C4-2B (cell line): ENCODE measurements around the gene HES5.

Experiments used
- H3K27ac ChIP-seq: fragments of 450-650 bp; 2 replicates; pipeline ENCODE4 v1.5.1; 2017
- CTCF ChIP-seq: fragments of 450-650 bp; conservative IDR thresholded peaks from 2 replicates; pipeline ENCODE4 v1.5.1; 2017; ENCODE audit warnings: mild to moderate bottlenecking
- ZFX ChIP-seq: fragments of 450-650 bp; IDR thresholded peaks from 2 replicates; pipeline ENCODE4 v1.6.1; 2017

Gene HES5

GRCh38 chr1:2529784-2530512, at the start of gene HES5:
Gene HES5, minus strand, starts transcription at chr1:2530263. Its CDS starts 99 bp downstream, at chr1:2530164.
- peak within 1 kb of the TSS; percentile 72 for H3K27ac ChIP-seq
- TF ChIP-seq CTCF (no peak), ZFX (no peak)

- H3K27ac ChIP-seq = peak overlapping the region; percentile 37
- no peak for TF ChIP-seq CTCF
- TF ChIP-seq ZFX = no peak
Measured at GRCh38 chr1:2578758-2579118, 48.7 kb upstream of the HES5 start.

- H3K27ac ChIP-seq = peak overlapping the region; percentile 37
Measured at GRCh38 chr1:2577565-2578075, 47.6 kb upstream of the HES5 start.

- TF ChIP-seq CTCF (no peak), ZFX (no peak)
- H3K27ac ChIP-seq = no peak overlapping the region
Measured at GRCh38 chr1:2575801-2576663, 46.0 kb upstream of the HES5 start.

GRCh38 chr1:2574350-2574749, 44.3 kb upstream of the HES5 start:
- no peak overlapping the region for H3K27ac ChIP-seq
- TF ChIP-seq CTCF (no peak), ZFX (no peak)

GRCh38 chr1:2573250-2573920, 43.3 kb upstream of the HES5 start:
- no peak overlapping the region for H3K27ac ChIP-seq
- no peak for TF ChIP-seq ZFX
- no peak for TF ChIP-seq CTCF

GRCh38 chr1:2571348-2571747, 41.3 kb upstream of the HES5 start:
- no peak overlapping the region for H3K27ac ChIP-seq

More at GRCh38 chr1:2571348-2571747, 41.3 kb upstream of the HES5 start:
- TF ChIP-seq ZFX = no peak
- no peak for TF ChIP-seq CTCF
